ENCODE measurements around the gene GOLIM4.

Gene GOLIM4

DNA sequence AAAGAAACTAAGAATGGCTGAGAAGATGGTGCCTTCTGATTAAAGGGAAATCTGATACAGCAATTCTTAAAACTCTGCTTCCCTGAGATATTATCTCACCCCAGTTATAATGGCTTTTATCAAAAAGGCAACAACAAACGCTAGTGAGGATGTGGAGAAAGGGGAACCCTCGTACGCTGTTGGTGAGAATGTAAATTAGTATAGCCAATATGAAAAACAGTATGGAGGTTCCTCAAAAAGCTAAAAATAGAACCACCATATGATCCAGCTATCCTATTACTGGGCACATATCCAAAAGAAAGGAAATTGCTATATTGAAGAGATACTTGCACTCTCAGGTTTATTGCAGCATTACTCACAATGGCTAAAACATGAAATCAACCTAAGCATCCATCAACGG, 65.1 kb downstream of the GOLIM4 start:
- TF ChIP-seq, protein P1, sequence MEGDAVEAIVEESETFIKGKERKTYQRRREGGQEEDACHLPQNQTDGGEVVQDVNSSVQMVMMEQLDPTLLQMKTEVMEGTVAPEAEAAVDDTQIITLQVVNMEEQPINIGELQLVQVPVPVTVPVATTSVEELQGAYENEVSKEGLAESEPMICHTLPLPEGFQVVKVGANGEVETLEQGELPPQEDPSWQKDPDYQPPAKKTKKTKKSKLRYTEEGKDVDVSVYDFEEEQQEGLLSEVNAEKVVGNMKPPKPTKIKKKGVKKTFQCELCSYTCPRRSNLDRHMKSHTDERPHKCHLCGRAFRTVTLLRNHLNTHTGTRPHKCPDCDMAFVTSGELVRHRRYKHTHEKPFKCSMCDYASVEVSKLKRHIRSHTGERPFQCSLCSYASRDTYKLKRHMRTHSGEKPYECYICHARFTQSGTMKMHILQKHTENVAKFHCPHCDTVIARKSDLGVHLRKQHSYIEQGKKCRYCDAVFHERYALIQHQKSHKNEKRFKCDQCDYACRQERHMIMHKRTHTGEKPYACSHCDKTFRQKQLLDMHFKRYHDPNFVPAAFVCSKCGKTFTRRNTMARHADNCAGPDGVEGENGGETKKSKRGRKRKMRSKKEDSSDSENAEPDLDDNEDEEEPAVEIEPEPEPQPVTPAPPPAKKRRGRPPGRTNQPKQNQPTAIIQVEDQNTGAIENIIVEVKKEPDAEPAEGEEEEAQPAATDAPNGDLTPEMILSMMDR (IDR thresholded peaks at IDR 0.05), result no peak

GRCh38 chr3:168029705-168030104, 66.0 kb downstream of the GOLIM4 start:
- TF ChIP-seq, protein P1 (IDR thresholded peaks at IDR 0.05), result no peak

DNA sequence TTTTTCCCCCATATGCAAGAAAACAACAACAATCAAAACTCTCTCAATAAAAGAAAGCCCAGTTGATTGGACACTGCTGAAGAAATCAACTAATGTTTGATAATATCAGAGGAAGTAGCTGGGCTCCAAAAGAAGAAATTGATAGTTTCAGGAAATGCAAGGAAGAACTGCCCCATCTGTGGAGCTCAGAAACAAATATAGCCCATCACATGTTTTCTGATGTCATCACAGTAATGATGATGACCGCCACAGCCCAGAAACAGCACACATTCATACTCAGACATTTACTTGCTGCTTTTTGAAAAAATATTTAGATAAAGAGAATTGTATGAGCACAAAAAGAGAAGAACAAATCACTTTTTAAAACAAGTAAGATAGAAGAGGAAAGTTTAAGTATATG, 67.6 kb downstream of the GOLIM4 start:
- TF ChIP-seq, protein P1 (IDR thresholded peaks at IDR 0.05), result no peak

- TF ChIP-seq, protein P1 (IDR thresholded peaks at IDR 0.05), result no peak
Measured at GRCh38 chr3:168026764-168027163, 69.0 kb downstream of the GOLIM4 start.

DNA sequence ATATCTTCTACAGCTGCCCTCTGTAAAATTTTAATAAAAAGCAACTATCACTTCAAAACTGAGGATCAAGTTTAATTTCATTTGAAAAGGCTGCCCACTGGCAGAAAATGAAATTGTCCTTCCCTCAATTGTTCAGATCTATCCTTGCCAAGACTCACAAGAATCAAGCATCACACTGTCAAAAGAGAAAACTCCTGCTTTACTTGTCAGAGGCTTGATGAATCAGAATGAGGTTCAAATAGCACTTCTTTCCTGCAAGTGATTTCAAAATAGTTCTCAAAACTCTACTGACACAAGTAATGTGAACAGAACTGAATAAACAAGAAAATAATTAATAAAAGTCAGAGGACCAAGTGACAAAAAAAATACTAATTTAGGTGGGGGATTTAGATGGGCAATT, 70.6 kb downstream of the GOLIM4 start:
- TF ChIP-seq, protein P1 (IDR thresholded peaks at IDR 0.05), result no peak

DNA sequence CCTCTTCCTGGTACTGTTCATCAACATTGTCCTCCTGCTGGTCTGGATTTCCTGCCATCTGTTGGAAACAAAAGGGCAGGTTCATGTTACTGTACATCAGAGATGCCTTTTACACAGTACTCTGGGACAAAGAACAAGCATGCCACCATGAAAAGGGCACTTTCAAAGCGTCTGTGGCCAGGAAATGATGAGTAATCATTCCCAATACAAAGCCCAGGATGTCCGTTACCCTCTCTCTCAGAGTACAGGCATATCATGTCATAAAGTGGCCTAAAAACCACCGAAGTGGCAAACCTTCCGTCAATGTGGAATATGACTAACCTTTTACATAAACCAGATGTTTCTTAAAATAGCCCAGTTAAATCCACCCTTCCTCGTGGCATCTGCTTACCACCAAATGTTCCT, 71.2 kb downstream of the GOLIM4 start:
- TF ChIP-seq, protein P1 (IDR thresholded peaks at IDR 0.05), result no peak

DNA sequence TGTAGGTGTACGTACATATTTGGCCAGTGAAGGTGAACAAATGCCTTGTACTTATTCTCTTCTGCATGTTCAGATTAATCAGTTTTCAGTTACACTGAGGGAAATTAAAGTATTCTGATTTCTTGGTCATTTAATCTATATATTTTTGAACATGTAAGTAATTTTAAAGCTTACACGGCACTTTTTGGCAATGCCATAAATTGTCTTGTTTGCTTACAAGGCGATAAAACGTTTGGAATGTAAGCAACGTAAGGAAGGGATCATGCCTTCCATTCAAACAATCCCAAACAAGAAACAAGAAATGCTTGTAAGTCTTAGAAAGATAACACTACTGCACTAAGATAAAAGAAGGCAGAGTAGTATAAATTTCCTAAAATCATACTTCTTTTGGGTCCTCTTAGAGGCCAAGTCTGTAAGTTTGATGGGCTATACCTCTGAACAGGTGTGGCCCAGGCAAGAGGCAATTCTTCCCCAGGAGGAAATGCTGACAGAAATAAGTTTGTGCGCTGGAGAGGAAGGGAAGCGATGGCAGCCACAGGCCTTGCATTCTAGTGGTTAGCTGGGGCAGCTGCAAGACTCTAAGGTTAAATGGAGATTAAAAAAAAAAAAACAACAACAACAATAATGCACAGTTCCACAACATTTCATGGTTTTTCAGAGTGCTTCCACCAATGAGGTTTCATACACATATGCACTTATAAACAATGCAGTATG, 73.8 kb downstream of the GOLIM4 start:
- TF ChIP-seq, protein P1 (IDR thresholded peaks at IDR 0.05), result no peak

GRCh38 chr3:168006584-168006983, 89.1 kb downstream of the GOLIM4 start:
- TF ChIP-seq, protein P1 (IDR thresholded peaks at IDR 0.05), result no peak
